Measurements from ENCODE around the gene DIAPH2.
"Not testable (repeated sequence)": the region's sequence is repeated elsewhere in the genome, so short reads cannot be mapped to it uniquely, and the experiment has no call there.

The DIAPH2 gene

DNA sequence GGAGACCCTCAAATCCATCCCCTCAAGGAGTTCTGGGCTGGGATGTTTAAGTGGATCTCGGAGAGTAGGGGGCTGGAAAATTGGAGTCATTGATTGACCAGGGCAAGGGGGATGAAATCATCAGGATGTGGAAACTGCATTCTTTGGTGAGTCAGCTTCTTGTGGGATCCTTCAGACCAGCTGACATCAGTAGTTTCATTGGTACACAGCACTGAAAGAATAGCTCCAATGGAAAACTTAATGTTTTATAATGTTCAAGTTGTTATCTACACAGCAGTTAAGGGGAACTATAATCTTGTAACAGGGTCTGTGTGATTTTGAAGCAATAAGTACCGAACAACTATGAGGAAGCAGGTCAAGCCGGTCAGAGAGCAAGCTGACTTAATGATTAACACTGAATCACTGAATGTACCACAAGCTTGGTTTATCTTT, 705.1 kb downstream of the DIAPH2 start:
- no peak for DNase-seq (ENCODE audit: low read depth)

DNA sequence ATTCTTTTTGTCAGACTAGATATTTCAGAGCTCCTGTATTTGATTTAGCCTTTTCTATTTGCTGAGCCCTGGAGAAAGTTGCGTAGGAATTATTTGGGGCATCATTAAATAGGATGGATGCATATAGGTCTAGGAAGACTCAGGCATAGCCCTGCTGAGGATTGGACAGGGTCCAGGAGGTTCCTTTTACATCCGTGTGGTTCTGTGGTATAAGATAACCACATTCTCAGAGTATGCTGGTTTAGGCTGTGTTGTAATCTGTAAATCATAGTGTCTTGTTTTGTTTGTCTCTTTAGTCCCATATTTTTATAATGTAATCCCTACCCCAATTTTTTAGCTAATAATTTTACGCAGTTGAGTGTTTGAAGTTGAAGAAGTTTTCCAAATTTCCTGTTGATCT, 712.7 kb downstream of the DIAPH2 start:
- no peak for DNase-seq (ENCODE audit: low read depth)

DNA sequence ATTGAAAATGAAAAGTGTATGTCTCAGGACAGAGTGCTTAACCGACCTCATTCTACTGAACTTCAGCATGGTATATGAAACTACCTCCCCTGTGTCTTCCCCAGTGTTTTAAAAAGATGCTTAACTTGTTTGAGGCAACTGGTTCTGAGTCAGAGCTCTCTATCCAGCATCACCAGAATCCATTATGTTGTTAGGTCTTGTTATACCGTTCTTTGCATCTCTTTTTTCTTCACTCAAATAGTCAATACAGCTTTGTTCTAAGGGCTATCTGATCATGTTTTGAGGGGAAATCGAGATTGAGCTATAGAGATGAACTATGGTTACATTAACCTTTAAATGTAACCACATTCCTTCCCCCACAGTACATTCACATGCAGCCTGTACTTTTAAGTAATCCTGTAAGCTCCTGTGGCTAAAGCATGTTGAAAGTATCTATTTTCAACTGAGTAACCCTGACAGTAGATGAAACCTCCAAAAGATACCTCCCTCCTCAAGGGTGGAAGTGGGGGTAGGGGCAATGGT, 713.4 kb downstream of the DIAPH2 start:
- DNase-seq (ENCODE audit: low read depth) = no peak

DNA sequence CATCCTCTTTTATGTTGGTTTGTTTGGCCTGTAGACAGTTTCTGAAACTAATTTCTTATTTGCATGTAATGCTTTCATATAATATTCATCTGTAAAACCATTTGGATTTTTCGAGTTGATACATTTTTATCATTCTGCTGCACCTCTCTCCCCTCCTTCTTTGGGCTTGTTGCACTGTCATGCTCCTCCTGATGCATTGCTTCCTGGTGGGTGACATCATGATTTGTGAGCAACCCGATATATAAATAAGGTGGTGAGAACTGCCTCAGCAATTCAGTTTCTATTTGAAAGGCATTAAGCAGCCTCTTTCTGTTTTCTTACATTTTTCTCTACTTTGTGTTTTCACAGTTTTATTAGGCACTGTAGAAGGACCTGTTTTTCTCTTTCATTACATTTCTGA, 714.8 kb downstream of the DIAPH2 start:
- DNase-seq (ENCODE audit: low read depth) = no peak

DNA sequence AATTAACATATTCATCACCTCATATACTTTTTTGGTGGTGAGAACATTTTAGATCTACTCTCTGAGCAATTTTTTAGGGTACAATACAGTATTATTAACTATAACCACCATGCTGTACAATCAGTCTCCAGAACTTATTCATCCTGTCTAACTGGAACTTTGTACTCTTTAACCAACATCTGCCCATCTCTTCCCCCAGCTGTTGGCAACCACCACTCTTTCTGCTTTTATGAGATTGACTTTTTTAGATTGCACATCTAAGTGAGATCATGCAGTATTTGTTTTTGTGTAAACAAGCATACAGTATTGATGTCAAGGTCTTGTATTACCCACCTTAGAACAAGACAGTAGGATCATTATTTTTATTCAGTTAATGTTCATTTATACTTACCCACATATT, 715.9 kb downstream of the DIAPH2 start:
- DNase-seq (ENCODE audit: low read depth) = no peak

DNA sequence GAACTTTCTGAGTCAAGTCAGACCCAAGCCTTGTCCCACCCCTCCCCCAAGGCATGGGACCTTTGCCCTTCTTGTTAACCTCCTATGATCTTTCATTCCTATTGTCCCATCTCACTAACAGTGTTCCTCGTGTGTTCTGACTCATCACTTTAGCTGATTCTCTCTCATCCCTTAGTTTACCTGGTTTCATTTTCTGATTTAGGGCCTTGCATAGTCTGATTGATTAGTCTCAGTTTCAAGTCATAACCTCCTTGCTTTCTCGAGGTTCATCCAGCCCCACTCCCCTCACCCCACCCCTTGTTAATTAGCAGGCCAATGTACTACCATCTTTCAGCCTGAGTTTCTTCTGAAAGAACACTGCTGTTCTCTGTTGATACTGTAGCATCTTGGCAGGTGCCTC, 716.5 kb downstream of the DIAPH2 start:
- DNase-seq (ENCODE audit: low read depth) = no peak

DNA sequence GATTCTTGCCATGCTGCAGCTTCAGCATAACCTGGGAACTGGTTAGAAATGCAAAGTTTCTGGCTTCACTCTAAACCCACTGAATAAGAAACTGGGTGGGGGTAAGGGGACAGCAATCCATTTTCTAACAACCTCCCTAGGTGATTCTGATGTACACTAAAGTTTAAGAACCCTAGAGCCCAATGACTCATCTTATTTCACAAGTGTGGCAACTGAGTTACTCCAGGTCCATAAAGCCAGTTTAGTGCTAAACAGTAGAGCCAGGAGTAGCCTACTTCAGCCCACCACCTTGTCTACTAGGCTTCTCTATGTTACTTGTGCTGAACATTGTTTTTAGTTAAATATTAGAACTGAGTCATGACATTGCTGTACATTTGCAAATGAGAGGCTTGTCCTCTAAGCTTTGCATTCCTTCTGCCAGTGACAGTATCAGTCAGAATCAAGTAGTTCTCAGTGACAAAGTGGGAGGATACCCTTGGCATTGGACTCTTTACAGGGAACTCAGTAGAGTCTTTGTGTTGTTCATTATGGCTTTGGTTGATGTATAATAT, 717.0 kb downstream of the DIAPH2 start:
- DNase-seq (ENCODE audit: low read depth) = no peak

DNA sequence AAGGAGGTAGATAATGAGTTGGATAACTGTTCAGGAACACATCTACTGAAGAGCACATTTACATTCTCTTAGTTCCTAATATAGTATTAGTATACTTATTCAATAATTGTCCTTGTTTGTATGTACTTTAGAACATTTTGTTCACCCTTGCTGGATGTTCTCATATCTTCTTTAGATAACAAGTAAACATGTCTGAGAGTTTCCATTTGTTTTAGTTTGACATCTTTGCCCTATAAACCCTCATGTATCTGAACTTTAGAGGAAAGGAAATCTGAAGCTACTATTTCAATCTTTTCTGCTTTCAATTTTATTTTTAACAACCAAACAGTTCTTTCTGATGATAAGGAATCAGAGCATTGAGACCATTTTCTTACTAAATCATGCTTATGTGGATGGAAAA, 717.7 kb downstream of the DIAPH2 start:
- DNase-seq (ENCODE audit: low read depth) = no peak

DNA sequence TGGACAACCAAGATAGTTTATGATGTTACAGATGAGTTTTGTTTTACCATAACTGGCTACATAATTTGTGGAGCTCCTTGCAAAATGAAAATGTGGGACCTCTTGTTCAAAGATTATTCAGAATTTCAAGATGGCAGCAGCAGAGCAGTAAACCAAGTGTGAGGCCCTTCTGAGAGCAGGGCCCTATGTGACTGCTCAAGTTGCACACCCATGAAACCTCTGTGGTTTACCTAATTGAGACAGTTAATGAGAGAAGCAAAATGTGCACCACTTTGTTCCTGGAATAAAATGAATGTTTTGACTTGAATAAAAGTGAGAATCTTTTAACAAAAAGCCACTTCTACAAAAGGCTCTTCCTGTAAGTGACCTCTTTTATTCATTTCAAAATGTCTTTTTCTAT, 718.3 kb downstream of the DIAPH2 start:
- no peak for DNase-seq (ENCODE audit: low read depth)

DNA sequence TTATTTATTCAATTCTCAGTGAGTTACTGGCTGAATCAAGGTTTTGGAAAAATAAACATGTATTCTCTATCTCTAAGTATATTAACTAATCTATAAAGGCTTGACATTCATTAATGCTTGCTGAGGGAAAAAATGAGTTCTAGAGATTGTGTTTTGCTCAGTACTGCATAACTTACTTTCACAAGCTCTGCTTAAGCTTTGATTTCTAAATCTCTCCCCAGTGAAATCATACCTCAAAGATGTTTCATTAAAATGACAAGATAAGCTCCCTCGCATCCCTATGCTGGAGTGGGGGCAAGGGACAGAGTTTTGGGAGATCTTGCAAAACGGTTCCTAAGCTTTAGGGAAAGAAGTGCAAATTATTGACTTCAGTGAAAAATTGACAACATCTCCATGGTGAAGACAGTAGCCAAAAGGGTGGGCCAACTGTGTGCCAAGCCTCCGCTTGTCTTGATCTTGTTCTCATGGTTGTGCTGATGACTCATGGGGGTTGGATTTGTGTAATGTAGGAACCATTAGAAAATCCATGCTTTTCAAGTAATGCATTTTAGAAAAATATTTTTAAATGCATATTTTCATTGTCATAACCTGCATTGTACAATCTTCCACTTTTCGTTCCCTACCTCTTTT, 720.5 kb downstream of the DIAPH2 start:
- DNase-seq (ENCODE audit: low read depth) = no peak

DNA sequence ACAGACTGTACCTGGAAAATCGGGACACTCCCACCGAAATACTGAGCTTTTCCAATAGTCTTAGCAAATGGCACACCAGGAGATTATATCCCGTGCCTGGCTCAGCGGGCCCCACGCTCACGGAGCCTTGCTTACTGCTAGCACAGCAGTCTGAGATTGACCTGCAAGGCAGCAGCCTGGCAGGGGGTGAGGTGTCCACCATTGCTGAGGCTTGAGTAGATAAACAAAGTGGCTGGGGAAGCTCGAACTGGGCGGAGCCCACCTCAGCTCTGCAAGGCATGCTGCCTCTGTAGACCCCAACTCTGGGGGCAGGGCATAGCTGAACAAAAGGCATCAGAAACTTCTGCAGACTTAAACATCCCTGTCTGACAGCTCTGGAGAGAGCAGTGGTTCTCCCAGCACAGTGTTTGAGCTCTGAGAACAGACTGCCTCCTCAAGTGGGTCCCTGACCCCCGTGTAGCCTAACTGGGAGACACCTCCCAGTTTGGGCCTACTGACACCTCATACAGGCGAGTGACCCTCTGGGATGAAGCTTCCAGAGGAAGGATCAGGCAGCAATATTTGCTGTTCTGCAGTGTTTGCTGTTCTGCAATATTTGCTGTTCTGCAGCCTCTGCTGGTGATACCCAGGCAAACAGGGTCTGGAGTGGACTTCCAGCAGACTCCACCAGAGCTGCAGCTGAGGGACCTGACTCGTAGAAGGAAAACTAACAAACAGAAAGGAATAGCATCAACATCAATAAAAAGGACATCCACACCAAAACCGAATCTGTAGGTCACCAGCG, 725.2 kb downstream of the DIAPH2 start:
- not testable (repeated sequence) for DNase-seq (ENCODE audit: low read depth)

DNA sequence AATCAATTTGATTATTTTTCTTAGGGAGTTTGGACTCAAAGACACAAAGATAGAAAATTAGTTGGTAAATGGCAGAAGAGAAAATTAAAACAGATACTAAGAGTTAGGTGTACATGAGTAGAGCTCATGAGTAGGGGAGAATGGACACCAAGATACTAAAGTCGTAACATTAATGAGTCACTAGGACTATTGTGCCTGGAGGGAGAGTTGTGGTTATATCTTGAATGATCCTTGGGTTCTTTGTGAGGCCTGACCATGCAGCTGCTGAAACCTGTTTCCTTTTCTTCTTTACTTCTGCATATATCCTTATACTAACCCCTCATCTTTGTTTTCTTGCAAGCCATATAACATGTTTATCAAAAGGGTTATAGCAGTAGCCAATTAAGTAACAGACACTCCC, 731.8 kb downstream of the DIAPH2 start:
- DNase-seq (ENCODE audit: low read depth) = no peak

DNA sequence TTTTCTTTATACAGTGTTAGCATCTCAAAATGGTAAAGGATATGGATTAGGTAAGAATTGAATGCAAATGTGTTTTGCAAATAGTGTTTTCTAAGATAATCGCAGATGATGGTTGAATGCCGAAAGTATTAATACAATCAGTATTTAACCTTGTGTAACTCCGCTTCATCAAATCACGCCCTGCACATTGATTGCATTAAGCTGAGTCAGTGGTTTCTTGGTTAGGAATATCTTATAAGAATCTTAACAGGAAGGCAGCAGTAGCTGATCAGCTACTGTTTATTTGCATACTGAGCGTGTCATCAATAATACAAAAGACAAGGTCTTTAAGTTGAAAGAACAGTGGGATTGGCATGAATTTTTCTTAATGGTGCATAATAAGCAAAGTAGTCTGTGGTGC, 744.5 kb downstream of the DIAPH2 start:
- no peak for DNase-seq (ENCODE audit: low read depth)

DNA sequence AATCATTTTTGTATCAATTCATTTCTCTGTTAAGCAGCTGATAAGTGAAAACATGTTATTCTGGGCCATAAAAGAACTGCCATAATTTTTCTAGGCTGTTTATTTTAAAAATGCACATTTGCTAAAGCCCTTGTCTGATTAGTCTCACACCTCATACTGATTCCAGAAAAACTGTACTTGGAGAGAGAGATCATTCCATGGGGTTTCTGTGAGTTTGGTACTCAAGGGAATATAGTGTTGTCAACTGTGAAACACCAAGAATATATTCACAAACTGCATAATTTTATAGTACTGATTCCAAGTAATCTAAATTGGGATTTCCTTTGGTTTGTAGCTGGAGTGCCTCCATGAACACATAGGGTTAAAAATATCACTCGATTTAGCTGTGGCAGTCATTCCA, 746.6 kb downstream of the DIAPH2 start:
- no peak for DNase-seq (ENCODE audit: low read depth)

DNA sequence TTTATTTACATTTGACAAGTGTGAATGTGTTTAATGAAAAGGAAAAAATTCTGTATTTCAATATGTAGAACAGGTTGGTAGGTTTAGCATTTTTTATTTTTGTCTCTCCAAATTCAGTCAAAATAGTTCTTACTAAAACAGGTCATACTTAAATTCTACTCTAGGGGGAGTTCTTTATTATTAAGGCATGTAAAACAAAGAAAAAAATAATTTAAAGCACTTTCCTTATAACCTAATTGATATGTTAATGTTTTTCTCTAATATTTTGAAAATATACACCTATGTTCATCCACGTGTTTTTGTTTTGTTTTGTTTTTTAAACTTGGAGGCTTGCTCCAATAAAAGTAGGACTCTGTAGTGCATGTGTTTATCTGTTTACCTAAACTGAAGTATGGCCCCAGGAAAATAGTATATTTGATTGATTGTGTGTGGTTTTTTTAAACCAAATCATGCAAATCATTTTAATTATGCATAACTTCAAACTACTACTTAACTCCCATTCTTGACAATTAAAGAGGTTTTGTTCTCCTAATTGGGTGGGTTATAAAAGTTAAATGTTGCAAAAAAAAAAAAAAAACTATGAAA, 761.7 kb downstream of the DIAPH2 start:
- no peak for DNase-seq (ENCODE audit: low read depth)

DNA sequence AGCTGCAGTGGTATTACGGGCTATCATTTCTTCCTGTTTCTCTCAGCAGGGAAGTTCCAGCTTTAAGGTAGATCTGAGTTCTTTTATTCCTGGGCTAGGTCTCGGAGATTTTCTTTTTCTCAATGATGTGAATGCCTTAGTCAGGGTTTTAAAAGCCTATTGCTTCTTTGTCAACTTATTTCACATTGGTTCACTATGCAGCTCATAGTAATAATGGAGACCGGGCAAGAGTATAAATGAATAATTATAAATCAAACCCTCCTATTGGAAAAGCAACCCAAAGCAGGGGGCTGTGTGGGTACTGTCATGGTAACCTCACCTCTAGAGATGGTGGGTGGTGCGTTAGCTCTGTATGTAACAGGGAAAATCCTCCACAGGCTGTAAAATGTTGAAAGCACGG, 762.7 kb downstream of the DIAPH2 start:
- DNase-seq (ENCODE audit: low read depth) = no peak

DNA sequence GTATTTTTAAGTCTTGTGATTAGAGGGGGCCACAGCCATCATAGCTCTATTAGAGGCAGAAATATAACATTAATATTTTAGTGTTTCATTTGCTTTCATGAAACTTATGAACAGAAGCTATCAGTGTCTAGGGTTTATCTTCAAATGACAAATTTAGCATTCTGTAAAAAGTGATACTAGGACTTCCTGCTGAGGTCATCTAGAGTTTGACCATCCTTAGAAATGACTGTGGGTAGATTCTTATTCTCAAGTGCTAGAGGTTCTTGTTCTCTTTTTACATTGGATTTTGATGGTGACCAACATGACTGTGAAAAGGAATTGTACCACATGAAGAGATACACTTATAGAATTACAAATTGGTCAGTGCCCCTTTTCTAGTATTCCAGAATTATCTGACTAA, 767.6 kb downstream of the DIAPH2 start:
- DNase-seq (ENCODE audit: low read depth) = no peak

DNA sequence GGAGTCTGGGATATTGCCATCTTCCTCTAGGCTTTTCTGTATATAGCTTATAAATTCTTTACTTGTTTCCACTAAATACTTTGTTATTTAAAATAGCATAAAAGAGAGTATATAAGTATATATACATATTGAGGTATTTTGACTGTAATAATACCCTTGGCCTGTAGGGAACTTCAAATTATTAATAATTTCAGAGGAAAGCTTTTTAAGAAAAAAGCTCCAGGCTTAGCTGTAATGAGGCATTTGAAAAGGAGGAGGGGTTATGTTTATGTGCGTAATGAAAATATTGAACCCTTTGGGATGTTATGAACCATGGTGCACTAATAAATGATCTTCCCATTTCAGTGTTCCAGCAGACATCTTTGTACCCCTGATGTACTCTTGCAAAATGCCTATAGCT, 777.1 kb downstream of the DIAPH2 start:
- no peak for DNase-seq (ENCODE audit: low read depth)

DNA sequence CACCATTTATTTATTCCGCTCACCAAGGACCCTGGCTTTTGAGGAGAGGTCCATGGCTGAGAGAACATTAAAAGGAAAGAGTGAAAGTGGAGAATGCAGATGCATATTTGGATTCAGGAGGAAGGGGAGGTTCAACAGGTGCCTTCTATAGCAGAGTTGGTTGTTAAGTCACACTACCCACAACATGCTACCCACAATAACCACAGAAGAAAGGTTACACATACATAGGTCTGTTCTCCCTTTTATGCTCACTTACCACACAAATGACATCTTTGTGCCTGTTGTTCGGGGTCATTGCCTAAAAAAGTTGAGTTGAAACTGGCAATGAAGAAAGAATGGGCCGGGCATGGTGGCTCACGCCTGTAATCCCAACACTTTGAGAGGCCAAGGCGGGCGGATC, 786.4 kb downstream of the DIAPH2 start:
- DNase-seq (ENCODE audit: low read depth) = no peak

DNA sequence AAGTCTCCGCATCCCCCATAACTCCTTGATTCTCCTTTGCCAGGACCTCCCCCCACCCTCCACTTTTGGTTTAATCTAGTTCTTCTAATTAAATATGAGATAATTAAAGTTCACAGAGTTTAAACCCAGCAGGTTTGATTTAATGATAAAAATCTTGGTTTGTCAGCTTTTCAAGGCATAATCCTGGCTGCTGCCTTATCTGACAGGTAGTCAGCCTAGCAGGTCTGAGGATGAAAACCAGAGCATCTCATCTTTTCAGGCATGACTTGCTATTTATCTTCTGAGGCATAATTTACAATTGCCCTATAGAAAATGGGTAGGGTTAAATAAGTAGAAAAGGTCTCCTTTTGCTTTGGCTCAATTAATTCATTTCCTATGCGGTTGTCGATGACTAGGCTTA, 790.3 kb downstream of the DIAPH2 start:
- DNase-seq (ENCODE audit: low read depth) = no peak

DNA sequence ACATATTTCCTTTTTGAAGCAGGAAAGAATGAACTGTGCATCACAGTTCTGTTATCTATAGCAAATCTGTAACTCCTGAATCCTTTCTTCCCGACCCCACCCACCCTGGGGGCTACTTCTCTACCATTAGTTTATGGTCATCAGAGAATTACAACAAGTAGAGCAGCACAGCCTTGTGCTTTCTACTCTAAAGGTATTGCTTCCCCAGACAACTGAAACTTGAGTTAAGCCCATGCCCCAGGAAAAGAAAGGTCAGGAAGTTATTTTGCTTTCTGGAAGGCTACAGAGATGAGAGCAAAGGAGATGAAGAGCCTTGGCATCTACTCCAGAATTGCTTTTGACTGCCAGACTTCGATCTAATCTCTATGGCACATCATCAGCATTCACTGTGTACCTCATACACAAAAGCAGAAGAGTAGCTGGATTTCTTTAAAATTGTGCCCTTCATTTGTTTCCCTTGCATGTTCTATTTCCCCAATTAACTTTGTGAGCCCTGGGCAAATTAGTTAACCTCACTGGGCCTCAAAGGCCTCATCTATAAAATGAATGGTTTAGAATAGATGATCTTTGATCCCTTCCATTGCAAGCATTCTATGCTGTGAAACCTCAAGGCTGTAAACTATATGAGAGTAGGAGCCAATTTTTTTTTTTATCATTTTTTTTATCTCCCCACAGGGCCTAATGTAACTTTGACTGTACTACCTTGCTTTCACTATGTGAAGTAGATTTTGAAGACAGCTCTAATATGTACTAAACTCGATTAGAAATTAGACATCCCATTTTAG, 794.7 kb downstream of the DIAPH2 start:
- no peak for DNase-seq (ENCODE audit: low read depth)

DNA sequence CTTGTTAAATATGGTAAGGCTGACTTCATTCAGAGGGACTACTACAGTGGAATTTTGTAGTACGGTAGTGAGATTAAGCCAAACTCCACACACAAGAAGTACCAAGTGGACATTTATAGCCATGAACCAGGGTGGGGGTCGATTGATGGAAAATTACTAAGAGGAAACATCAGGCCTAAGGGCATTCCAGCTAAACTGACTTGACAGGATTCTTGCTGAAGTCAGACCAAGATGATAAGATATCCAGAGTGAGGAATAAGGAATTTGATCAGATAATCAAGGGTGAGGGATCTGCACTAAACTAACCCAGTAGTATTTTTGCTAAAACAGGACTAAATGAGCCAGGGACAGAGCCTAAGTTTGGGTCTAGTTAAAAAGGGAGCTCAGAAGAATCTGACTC, 796.6 kb downstream of the DIAPH2 start:
- DNase-seq (ENCODE audit: low read depth) = no peak

All from activated T-cell treated with anti-CD3 and anti-CD28 coated beads for 1 hour (primary cell).